HepG2 (cell line): ENCODE data around the gene PDE4D. TPM values are rescaled to one million over a fixed set of nuclear protein-coding genes. Genes with fewer than 3 reads are reported as not detected.

Experiments used
- CCDC6 ChIP-seq: sonication (generic); formaldehyde crosslinking; IDR thresholded peaks from 2 replicates; pipeline ENCODE4 v1.8.1; 2022; ENCODE audit warnings: mild to moderate bottlenecking, missing genetic modification reagents, moderate library complexity
- EZH2 ChIP-seq: conservative IDR thresholded peaks from 2 replicates; pipeline ENCODE4 v1.6.1; 2012; ENCODE audit warnings: mild to moderate bottlenecking, low read depth, low read length, moderate library complexity
- FOXM1 ChIP-seq: sonication (generic); formaldehyde crosslinking; IDR thresholded peaks from 2 replicates; pipeline ENCODE4 v1.5.0; 2020; ENCODE audit warnings: missing genetic modification reagents
- GLMP ChIP-seq: sonication (generic); formaldehyde crosslinking; IDR thresholded peaks from 2 replicates; pipeline ENCODE4 v1.9.0; 2021; ENCODE audit warnings: missing genetic modification reagents, mild to moderate bottlenecking, borderline replicate concordance
- JUNB ChIP-seq: sonication (generic); formaldehyde crosslinking; IDR thresholded peaks from 2 replicates; pipeline ENCODE4 v1.8.0; 2022; ENCODE audit warnings: missing genetic modification reagents, mild to moderate bottlenecking, borderline replicate concordance
- MIER3 ChIP-seq: IDR thresholded peaks from 2 replicates; pipeline ENCODE4 v1.6.1; 2016; ENCODE audit warnings: missing compliant biosample characterization, borderline replicate concordance
- MLLT10 ChIP-seq: sonication (generic); formaldehyde crosslinking; IDR thresholded peaks from 2 replicates; pipeline ENCODE4 v1.4.0; 2020; ENCODE audit warnings: missing genetic modification reagents
- SRF ChIP-seq: IDR thresholded peaks from 2 replicates; pipeline ENCODE4 v1.6.1; 2011; ENCODE audit warnings: mild to moderate bottlenecking, low read depth, low read length, moderate library complexity
- TERF1 ChIP-seq: sonication (generic); formaldehyde crosslinking; IDR thresholded peaks from 2 replicates; pipeline ENCODE4 v1.8.0; 2022; ENCODE audit warnings: mild to moderate bottlenecking, missing genetic modification reagents, moderate library complexity
- ZBTB26 ChIP-seq: IDR thresholded peaks from 2 replicates; pipeline ENCODE4 v1.6.1; 2016; ENCODE audit warnings: missing compliant biosample characterization, missing genetic modification reagents, borderline replicate concordance
- ZBTB7B ChIP-seq: sonication (generic); formaldehyde crosslinking; IDR thresholded peaks from 2 replicates; pipeline ENCODE4 v1.4.0; 2020; ENCODE audit warnings: missing genetic modification reagents
- ZNF17 ChIP-seq: sonication (generic); formaldehyde crosslinking; IDR thresholded peaks from 2 replicates; pipeline ENCODE4 v1.5.0; 2020; ENCODE audit warnings: mild to moderate bottlenecking, missing genetic modification reagents
- ZNF230 ChIP-seq: sonication (generic); formaldehyde crosslinking; IDR thresholded peaks from 2 replicates; pipeline ENCODE4 v1.4.0; 2020; ENCODE audit warnings: mild to moderate bottlenecking, missing genetic modification reagents
- ZNF382 ChIP-seq: sonication (generic); formaldehyde crosslinking; IDR thresholded peaks from 2 replicates; pipeline ENCODE4 v1.5.0; 2020; ENCODE audit warnings: missing genetic modification reagents, mild to moderate bottlenecking, borderline replicate concordance
- ZNF441 ChIP-seq: sonication (generic); formaldehyde crosslinking; IDR thresholded peaks from 2 replicates; pipeline ENCODE4 v1.7.0; 2021; ENCODE audit warnings: missing genetic modification reagents, borderline replicate concordance
- ZNF484 ChIP-seq: sonication (generic); formaldehyde crosslinking; IDR thresholded peaks from 2 replicates; pipeline ENCODE4 v1.5.1; 2020; ENCODE audit warnings: mild to moderate bottlenecking, low read depth, missing genetic modification reagents, borderline replicate concordance
- ZNF503 ChIP-seq: sonication (generic); formaldehyde crosslinking; IDR thresholded peaks from 2 replicates; pipeline ENCODE4 v1.4.0; 2020; ENCODE audit warnings: missing genetic modification reagents
- ZNF557 ChIP-seq: sonication (generic); formaldehyde crosslinking; IDR thresholded peaks from 2 replicates; pipeline ENCODE4 v1.4.0; 2020; ENCODE audit warnings: missing genetic modification reagents
- ZNF644 ChIP-seq: IDR thresholded peaks from 2 replicates; pipeline ENCODE4 v1.6.1; 2016; ENCODE audit warnings: low read depth
- ZNF737 ChIP-seq: sonication (generic); formaldehyde crosslinking; IDR thresholded peaks from 2 replicates; pipeline ENCODE4 v1.5.0; 2020; ENCODE audit warnings: missing genetic modification reagents, mild to moderate bottlenecking, borderline replicate concordance
- ZSCAN12 ChIP-seq: sonication (generic); formaldehyde crosslinking; IDR thresholded peaks from 2 replicates; pipeline ENCODE4 v1.9.0; 2021; ENCODE audit warnings: mild to moderate bottlenecking, missing genetic modification reagents
- polyA plus RNA-seq, 8 experiments: library from polyadenylated mRNA; depleted of rRNA in 3 of 8; stranded (reverse) in 7 of 8; unstranded in 1 of 8; fragments of >200 nt; fragmentation: Illumina TruSeq in 4 of 8; extraction: Trizol in 4 of 8; gene quantifications; 2 replicates each; pipeline versions ENCODE4 v1.2.1 to v1.2.3, GENCODE V29; 2011 to 2016; ENCODE audit warnings: low read depth in 4 of 8, missing spikeins in 1 of 8, mixed read lengths in 1 of 8; ENCODE audit not compliant: insufficient read depth in 1 of 8
- total RNA-seq, 5 experiments: library from RNA; depleted of rRNA; stranded (reverse); fragments of >200 nt; fragmentation: Illumina TruSeq; extraction: Trizol; gene quantifications; 2 replicates each; pipeline ENCODE4 v1.2.3, GENCODE V29; 2016; ENCODE audit warnings: low read depth in 1 of 5
- TF ChIP-seq, protein P1 (sequence below): sonication (generic); formaldehyde crosslinking; IDR thresholded peaks from 2 replicates; pipeline ENCODE4 v1.5.0; 2020; ENCODE audit warnings: missing genetic modification reagents
- TF ChIP-seq, protein P2 (sequence below): sonication (generic); formaldehyde crosslinking; IDR thresholded peaks from 2 replicates; pipeline ENCODE4 v1.5.0; 2020; ENCODE audit warnings: missing genetic modification reagents, mild to moderate bottlenecking, borderline replicate concordance

The PDE4D gene
- total and polyA plus RNA-seq, 2 of the 13 experiments (the other 11 are each of a cell fraction or from before 2014, with no cell fraction given) = 7.0 to 12.2 TPM

- TF ChIP-seq CCDC6 (0 out of 2 replicates have a peak, but pooled peaks have one; percentile 37), ZBTB7B (no peak), EZH2 (no peak), ZBTB26 (CRISPR knock-in tag) (no peak), ZNF644 (CRISPR knock-in tag) (no peak), ZNF382 (CRISPR knock-in tag) (no peak), MLLT10 (CRISPR knock-in tag) (no peak), ZNF503 (CRISPR knock-in tag) (0 out of 2 replicates have a peak, but pooled peaks have one; percentile 4), ZNF17 (CRISPR knock-in tag) (no peak), ZNF557 (CRISPR knock-in tag) (no peak), GLMP (no peak), ZSCAN12 (CRISPR knock-in tag) (no peak), ZNF484 (CRISPR knock-in tag) (no peak), TERF1 (no peak), ZNF230 (CRISPR knock-in tag) (no peak), SRF (no peak), ZNF441 (CRISPR knock-in tag) (no peak), ZNF737 (no peak), JUNB (CRISPR knock-in tag) (no peak), MIER3 (CRISPR knock-in tag) (no peak), FOXM1 (CRISPR knock-in tag) (no peak)
- TF ChIP-seq, protein P1, sequence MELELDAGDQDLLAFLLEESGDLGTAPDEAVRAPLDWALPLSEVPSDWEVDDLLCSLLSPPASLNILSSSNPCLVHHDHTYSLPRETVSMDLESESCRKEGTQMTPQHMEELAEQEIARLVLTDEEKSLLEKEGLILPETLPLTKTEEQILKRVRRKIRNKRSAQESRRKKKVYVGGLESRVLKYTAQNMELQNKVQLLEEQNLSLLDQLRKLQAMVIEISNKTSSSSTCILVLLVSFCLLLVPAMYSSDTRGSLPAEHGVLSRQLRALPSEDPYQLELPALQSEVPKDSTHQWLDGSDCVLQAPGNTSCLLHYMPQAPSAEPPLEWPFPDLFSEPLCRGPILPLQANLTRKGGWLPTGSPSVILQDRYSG (CRISPR knock-in tag) = no peak
- TF ChIP-seq, protein P2, sequence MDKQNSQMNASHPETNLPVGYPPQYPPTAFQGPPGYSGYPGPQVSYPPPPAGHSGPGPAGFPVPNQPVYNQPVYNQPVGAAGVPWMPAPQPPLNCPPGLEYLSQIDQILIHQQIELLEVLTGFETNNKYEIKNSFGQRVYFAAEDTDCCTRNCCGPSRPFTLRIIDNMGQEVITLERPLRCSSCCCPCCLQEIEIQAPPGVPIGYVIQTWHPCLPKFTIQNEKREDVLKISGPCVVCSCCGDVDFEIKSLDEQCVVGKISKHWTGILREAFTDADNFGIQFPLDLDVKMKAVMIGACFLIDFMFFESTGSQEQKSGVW (CRISPR knock-in tag) = no peak
These were observed 853.3 kb downstream of the PDE4D start (continued) for GRCh38 chr5:59040024-59040803.
